GM19372 (cell line): ENCODE data around the gene ARHGAP26.

Experiments
- ATAC-seq: cut with Tn5 transposase; IDR thresholded peaks from one replicate; pipeline ENCODE4 v1.9.1; 2021; ENCODE audit warnings: mild to moderate bottlenecking, low read depth, moderate library complexity; ENCODE audit not compliant: unreplicated experiment

Gene ARHGAP26

GRCh38 chr5:143165049-143165880 lies 395.1 kb downstream of the ARHGAP26 start:
- no peak for ATAC-seq

DNA sequence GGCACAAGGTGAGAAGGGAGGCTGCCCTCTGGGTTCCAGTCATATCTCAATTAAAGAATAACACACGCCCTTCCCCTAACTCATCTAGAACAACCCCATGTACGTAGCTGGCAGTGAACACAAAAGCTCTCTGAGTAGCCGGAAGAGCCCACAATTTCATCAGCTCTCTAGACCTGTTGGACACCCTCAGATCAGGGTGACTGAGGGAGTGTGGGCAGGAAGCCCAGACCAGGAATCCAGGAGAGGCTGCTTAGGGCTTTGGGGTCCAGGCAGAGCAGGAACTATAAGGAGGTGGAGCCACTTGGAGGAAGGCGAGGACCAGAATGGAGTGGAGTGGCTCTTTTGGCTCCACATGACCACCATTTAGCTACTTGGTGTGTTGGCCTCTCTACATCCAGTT lies 395.9 kb downstream of the ARHGAP26 start:
- ATAC-seq = no peak

- no peak for ATAC-seq
Observed at GRCh38 chr5:143166661-143167420, 396.7 kb downstream of the ARHGAP26 start.

- ATAC-seq = no peak
Observed at GRCh38 chr5:143168171-143168741, 398.1 kb downstream of the ARHGAP26 start.

DNA sequence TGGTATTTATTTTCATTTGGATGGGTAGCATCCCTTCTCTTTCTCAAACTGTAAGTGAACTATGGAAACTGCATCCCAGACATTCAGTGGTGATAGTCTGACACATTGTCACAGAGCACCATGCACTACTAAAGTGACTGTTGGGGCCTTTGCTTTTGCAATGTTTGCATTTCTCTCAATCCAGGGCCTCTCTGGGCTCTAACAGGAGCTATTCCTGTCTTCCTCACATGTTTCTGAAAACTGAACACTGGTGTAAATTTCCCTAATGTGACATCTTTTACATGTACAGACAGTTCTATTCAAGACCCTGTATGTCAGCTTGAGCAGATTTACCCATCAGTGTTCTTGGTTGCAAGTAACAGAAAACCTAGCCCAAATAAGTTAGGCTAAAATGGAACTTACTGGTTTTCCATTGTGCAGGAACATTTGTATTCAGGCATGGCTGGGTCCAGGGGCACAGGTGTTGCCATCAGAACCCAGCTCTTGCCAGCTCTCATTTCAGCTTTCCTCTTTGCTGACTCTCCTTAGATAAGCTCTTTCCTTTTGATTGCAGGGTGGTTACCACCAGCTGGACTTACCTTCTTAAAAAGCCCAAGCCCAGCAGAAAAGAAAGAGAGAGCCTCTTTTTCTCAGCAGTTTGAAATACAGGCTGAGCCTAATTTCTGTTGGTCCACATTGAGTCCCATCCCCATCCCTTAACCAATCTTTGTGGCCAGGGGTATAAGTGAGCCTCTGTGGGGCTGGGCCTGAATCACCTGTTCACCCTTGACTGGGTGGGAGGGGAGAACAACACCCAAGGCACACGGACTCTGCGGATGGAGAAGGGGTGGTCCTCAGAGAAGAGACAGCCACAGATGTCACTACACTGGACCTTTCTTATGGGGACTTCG lies 399.0 kb downstream of the ARHGAP26 start:
- no peak for ATAC-seq

- no peak for ATAC-seq
Observed at GRCh38 chr5:143170104-143170503, 399.9 kb downstream of the ARHGAP26 start.

DNA sequence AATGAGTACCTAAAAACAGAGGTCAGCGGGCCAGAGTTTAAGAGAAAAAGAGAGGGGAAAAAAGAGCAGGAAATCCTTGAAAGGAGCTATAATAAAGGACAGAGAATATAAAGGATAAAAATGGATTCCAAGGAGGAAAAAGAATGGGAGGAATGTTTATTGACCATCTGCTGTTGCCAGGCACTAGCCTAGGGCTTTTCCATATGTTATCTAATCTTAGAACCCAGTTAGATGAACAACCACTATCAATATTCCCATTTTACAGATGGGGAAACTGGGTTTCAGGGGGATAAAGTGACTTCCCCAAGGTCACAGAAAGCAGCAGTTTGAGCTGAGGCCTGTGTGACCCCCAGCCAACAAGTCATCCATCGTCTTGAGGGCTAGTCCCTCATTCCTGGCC lies 400.8 kb downstream of the ARHGAP26 start:
- no peak for ATAC-seq

- no peak for ATAC-seq
Observed at GRCh38 chr5:143172739-143173138, 402.6 kb downstream of the ARHGAP26 start.

DNA sequence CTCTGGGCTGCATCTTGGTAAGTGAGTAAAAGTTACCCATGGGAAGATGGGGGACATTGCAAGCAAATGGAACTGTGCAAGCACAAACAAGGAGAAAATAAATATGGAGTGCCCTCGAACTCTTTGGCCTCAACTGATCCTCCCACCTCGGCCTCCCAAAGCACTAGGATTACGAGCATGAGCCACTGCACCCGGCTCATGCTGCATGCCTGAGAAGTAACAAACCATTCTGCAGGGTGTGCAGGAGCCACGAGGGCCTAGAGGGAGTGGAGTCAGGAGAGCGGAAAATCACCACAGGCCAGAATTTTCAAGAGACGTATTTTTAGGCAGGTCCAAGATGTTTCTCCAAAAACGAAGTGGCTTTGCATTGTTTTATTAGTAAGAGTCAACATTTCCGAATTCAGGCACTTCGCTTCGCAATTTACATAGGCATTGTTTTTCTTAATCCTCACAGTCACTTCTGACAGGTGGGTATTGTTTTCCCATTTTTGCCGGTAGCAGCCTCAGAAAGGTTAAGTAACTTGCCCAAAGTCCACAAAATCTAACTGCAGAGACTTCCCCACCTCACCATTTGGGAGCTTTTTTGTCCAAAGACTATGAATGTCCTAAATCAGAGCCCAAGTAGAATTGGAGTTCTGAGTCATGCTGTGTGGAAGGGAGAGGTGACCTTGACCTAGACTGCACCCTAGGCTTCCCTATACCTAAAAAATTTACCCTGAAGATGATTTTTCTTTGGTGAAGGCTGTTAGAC lies 403.1 kb downstream of the ARHGAP26 start:
- ATAC-seq = no peak

- ATAC-seq = peak; percentile 92
Observed at GRCh38 chr5:143174714-143175398, 404.7 kb downstream of the ARHGAP26 start.

- no peak for ATAC-seq
Observed at GRCh38 chr5:143176048-143176447, 405.9 kb downstream of the ARHGAP26 start.

- ATAC-seq = no peak
Observed at GRCh38 chr5:143177263-143177983, 407.2 kb downstream of the ARHGAP26 start.

DNA sequence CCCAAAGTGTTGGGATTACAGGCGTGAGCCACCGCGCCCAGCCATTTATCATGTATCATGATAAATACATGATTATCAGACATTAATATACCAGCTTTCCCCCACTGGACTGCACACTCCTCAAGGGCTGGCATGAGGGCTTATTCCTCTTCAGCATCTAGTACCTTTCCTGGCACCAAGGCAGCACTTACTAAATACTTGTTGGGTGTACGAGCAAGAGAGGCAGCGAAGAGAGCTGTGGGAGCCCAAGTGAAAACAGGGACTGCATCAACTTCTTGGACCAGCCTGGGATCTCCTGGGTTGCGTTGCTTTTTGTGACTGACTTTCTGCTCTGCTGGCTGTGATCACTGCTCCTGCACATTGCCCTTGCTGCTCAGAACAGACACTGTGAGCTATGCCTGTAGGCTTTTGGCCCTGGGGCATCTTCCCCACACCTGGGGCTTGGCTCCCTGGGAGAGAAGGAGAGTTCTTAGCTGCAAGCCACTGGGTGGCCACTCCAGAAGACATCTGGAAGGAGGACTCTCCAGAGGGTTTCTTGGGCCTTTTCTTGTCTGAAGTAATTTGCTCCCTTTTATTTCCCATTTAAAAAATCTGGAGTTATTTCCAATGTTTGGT lies 409.1 kb downstream of the ARHGAP26 start:
- ATAC-seq = no peak

- ATAC-seq = no peak
Observed at GRCh38 chr5:143180751-143181150, 410.6 kb downstream of the ARHGAP26 start.

DNA sequence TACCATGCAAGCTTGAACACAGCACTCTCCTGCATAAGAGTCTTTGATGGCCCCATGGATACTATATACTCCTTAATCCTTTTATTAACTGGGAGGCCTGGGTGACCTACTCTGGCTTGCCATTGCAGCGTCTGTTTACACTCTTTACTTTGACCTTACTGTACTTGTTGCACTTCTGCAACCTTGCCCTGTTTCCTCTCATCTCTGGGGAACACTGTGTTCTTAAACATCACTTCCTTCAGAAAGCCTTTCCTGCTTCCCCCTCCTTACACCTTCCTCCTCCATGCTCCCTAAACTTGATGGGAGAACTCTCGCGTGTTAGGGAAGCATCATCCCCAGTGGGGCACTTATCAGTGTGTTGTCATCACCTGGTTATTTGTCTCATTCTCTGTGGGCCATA lies 411.0 kb downstream of the ARHGAP26 start:
- ATAC-seq = no peak

- no peak for ATAC-seq
Observed at GRCh38 chr5:143182106-143182505, 411.9 kb downstream of the ARHGAP26 start.

- peak; percentile 53 for ATAC-seq
Observed at GRCh38 chr5:143182901-143183820, 413.0 kb downstream of the ARHGAP26 start.
